ENCODE measurements around the gene MYO16.

The MYO16 gene

DNA sequence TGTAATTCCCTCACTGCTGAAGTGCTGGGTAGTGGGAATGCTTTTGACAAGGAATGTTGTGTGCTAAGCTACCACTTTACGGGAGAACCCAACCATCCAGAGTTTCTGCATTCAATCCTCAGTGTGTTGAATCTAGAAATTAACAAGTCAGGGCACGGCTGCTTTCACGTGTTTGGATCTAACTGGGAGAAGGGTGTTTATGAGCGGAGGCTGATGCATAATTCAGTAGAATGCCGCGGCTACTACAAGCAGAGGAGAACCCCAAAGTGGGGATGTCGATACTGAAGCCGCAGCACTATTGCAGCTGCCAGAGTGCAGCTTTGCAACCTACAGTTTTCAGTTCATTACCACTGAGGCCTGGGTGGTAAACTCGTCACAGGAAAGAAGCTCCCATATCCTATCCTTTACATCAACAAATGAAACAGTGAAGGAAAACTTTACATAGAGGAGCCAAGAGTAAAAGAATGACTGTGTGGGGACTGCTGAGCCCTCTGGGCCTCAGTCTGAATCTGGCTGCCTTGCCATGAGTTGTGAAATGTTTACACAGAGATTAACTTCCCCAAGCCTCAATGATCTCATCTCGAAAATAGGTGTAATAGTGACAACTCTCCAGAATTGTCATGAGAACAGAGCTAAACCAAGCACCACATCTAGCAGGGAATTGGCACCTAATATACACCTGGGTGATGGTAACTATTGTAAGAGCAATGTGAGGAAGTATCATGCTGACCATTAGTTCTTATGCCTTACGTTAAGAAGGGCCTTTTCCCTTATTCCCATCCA is 531.7 kb downstream of the MYO16 start:
- TF ChIP-seq, protein P1, sequence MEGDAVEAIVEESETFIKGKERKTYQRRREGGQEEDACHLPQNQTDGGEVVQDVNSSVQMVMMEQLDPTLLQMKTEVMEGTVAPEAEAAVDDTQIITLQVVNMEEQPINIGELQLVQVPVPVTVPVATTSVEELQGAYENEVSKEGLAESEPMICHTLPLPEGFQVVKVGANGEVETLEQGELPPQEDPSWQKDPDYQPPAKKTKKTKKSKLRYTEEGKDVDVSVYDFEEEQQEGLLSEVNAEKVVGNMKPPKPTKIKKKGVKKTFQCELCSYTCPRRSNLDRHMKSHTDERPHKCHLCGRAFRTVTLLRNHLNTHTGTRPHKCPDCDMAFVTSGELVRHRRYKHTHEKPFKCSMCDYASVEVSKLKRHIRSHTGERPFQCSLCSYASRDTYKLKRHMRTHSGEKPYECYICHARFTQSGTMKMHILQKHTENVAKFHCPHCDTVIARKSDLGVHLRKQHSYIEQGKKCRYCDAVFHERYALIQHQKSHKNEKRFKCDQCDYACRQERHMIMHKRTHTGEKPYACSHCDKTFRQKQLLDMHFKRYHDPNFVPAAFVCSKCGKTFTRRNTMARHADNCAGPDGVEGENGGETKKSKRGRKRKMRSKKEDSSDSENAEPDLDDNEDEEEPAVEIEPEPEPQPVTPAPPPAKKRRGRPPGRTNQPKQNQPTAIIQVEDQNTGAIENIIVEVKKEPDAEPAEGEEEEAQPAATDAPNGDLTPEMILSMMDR (IDR thresholded peaks at IDR 0.05; ENCODE audit: borderline replicate concordance, control extremely low read depth, extremely low read depth, insufficient read depth, missing control alignments), result no peak
- DNase-seq (ENCODE audit: low spot score), result peak; percentile 43
- in situ Hi-C loops (cut with MboI; ENCODE audit: low sequenced_read_pairs, unreplicated experiment), result no loop called here

DNA sequence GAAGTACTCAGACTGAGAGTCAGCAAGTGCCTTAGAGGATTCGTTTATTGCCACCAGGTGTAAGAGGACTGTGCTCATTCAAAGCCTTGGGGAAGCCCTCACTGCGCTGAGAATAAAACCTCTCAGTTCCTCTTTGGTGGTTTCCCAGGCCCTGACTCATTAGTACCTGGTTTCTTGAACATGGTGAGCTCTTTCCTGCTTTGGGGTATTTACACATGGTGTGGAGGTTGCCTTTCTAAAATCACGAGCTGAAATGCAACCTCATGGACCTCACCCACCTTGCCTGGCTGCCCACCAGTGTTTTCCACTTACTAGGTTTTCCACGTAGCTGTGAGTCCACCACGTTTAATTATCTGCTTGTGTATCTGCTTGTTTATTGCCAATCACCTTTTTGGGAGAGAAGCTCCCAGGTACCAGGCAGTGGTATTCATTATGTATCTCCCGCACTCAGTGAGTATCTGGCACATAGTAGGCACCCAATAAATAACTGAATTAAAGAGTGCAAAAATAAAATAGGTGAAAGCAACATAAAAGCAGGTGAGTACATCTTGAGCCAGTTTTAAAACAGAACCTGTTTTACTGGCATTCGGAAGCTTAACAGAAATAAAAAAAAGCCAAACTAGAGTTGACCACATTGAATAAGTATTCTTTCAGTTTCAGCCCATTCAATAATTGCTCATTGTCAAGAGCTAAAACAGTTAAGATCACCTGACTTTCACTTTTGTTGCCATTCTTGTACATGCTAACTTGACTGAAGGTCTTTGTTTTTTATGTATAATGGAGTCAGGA is 533.0 kb downstream of the MYO16 start:
- peak; percentile 80 for DNase-seq (ENCODE audit: low spot score)
- TF ChIP-seq, protein P1 (IDR thresholded peaks at IDR 0.05; ENCODE audit: borderline replicate concordance, control extremely low read depth, extremely low read depth, insufficient read depth, missing control alignments), result no peak
- in situ Hi-C loops (cut with MboI; ENCODE audit: low sequenced_read_pairs, unreplicated experiment), result no loop called here

DNA sequence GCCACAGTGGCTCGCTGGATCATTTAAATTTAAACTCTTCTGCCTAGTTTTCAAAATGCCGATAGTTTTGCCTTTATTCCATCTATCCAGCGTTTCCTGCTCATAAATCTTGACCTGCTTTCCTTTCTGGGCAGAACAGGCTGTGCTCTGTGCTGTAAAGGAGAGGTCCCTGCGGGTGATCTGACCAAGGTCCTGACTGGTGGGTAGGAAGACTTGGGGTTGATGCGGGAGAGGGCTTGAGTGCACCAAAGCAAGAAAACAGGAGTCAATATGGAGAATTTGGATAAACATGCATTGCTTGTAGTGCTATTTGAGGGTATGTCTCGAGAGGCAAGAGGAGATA is 533.6 kb downstream of the MYO16 start:
- in situ Hi-C loops (cut with MboI; ENCODE audit: low sequenced_read_pairs, unreplicated experiment), result no loop called here
- TF ChIP-seq, protein P1 (IDR thresholded peaks at IDR 0.05; ENCODE audit: borderline replicate concordance, control extremely low read depth, extremely low read depth, insufficient read depth, missing control alignments), result no peak
- DNase-seq (ENCODE audit: low spot score), result no peak

DNA sequence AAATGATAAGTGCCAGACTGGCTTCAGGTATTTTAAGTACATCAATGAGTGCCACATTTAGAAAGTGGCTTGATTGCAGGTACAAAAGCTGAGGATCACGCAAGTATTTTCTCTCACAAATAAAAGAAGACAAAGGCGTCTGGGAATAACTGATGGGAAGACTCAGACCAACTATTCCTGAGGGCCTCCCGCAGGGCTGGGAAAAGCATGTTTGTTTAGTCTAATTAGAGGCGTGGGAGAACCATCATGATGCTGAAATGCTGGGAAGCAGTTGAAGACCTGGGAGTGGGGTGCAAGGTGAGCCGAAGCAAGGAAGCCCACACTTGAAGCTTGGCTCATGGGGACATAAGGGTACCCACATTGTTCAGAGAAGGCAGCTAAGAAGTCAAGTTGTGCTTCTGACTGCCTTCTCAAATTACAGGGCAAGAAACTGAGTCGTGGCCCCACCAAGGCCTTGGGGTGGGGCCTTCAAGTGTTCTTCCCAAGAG is 536.0 kb downstream of the MYO16 start:
- TF ChIP-seq, protein P1 (IDR thresholded peaks at IDR 0.05; ENCODE audit: borderline replicate concordance, control extremely low read depth, extremely low read depth, insufficient read depth, missing control alignments), result no peak
- no peak for DNase-seq (ENCODE audit: low spot score)
- in situ Hi-C loops (cut with MboI; ENCODE audit: low sequenced_read_pairs, unreplicated experiment), result no loop called here

DNA sequence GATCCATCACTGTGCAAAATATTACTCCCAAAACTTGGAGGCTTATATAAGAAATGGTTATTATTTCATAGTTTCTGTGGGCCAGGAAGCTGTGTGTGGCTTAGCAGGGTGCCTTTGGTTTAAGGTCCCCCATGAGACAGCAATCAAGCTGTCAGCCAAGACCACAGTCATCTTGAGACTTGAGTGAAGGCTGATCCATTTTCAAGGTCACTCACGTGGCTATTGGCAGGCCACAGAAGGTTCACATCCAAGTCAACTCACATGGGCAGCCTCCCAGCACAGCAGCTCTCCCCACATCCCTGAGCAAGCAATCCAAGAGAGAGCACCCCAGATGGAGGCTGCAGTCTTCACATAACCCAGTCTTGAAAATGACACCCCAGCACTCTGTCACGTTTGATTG is 537.4 kb downstream of the MYO16 start:
- in situ Hi-C loops (cut with MboI; ENCODE audit: low sequenced_read_pairs, unreplicated experiment), result no loop called here
- DNase-seq (ENCODE audit: low spot score), result no peak
- TF ChIP-seq, protein P1 (IDR thresholded peaks at IDR 0.05; ENCODE audit: borderline replicate concordance, control extremely low read depth, extremely low read depth, insufficient read depth, missing control alignments), result no peak

DNA sequence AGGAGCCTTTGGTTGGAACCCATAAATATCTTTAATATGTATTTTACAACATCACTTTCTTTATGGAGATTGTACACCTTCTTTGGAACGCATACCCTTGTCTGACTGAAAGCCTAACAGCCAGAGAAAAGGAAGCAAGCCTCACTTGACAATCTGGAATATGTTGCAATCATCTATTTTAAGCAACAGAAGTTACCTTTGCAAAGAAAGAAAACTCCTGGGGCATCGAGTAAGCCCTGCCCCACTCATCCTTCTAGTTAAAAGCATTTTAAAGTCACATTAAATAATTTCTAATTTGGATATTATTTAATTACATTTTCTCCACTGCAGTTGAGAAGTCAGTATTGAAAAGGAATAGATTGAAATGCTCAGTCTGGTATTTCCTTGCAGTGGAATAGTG is 542.7 kb downstream of the MYO16 start:
- in situ Hi-C loops (cut with MboI; ENCODE audit: low sequenced_read_pairs, unreplicated experiment), result no loop called here

More for the DNA sequence above, 542.7 kb downstream of the MYO16 start:
- DNase-seq (ENCODE audit: low spot score), result no peak
- TF ChIP-seq, protein P1 (IDR thresholded peaks at IDR 0.05; ENCODE audit: borderline replicate concordance, control extremely low read depth, extremely low read depth, insufficient read depth, missing control alignments), result no peak

All from GM13976 (cell line).